K562 (cell line): ENCODE measurements around the gene ZBTB22. TPM values are rescaled to one million over a fixed set of nuclear protein-coding genes. Genes with fewer than 3 reads are reported as not detected.

Experiments
- ATAC-seq: fragments of 200-7000 bp; cut with Tn5 transposase; 3 replicates; pipeline ENCODE4 v1.9.1; 2020; ENCODE audit warnings: moderate library complexity
- BruUV-seq: library from RNA; stranded (reverse); fragments of 400-500 nt; replicated peaks from 2 replicates; lab custom pipeline; 2021; lab: Mats Ljungman, UMichigan
- CTCF ChIA-PET: fragments of 300-600 bp; formaldehyde crosslinking; extraction: SDS; loops from one replicate; lab custom pipeline; 2021; ENCODE audit warnings: low intra/inter-chr PET ratio; lab: Yijun Ruan, JAX
- POLR2A ChIA-PET: fragments of 300-600, 350-650 bp; sonication (Branson Sonifier 250); formaldehyde crosslinking; extraction: SDS; loops from one replicate; lab custom pipeline; 2021; ENCODE audit warnings: antibody characterized with exemption, inconsistent platforms; lab: Yijun Ruan, JAX
- DNase-seq, 4 experiments: peaks; one replicate each; pipeline versions ENCODE4 v3.0.0 to v3.0.0-alpha.2; 2011 to 2018; ENCODE audit warnings: low spot score in 3 of 4, mixed read lengths in 3 of 4; ENCODE audit errors: extremely low read depth in 1 of 4
- FAIRE-seq: peaks from 2 replicates; lab custom pipeline; 2011; peaks lifted over from hg19 to GRCh38; lab: Jason Lieb, UNC
- H2AFZ ChIP-seq: 2 replicates; pipeline ENCODE4 v1.6.0; 2011; ENCODE audit warnings: low read depth, low read length, control low read depth, inconsistent platforms
- H3K27ac ChIP-seq: fragments of 200-600 bp; 3 replicates; pipeline ENCODE4 v1.8.0; 2011; ENCODE audit warnings: low read depth, mild to moderate bottlenecking, control low read depth, inconsistent platforms, low read length, moderate library complexity, mixed read lengths; ENCODE audit errors: extremely low read depth
- H3K27me3 ChIP-seq, 2 experiments: fragments of 300-600 bp in 1 of 2; 2 replicates in 1 of 2; 3 replicates in 1 of 2; pipeline versions ENCODE4 v1.6.0 to v1.8.0; 2011; ENCODE audit warnings: inconsistent platforms in 2 of 2, low read length in 2 of 2, mild to moderate bottlenecking in 1 of 2, mixed read lengths in 1 of 2, moderate library complexity in 1 of 2; ENCODE audit not compliant: control insufficient read depth in 2 of 2, insufficient read depth in 2 of 2
- H3K36me3 ChIP-seq: fragments of 300-600 bp; 3 replicates; pipeline ENCODE4 v1.8.0; 2011; ENCODE audit warnings: mild to moderate bottlenecking, low read length, inconsistent platforms; ENCODE audit not compliant: control insufficient read depth, insufficient read depth
- H3K4me1 ChIP-seq, 2 experiments: fragments of 200-600 bp in 1 of 2; replicated peaks in 1 of 2; 2 replicates in 1 of 2; 3 replicates in 1 of 2; pipeline versions ENCODE4 v1.5.1 to v1.8.0; 2011; ENCODE audit warnings: inconsistent platforms in 2 of 2, low read length in 2 of 2, mild to moderate bottlenecking in 1 of 2, mixed read lengths in 1 of 2, moderate library complexity in 1 of 2; ENCODE audit not compliant: control insufficient read depth in 2 of 2, insufficient read depth in 2 of 2
- H3K4me2 ChIP-seq: 2 replicates; pipeline ENCODE4 v1.6.1; 2011; ENCODE audit warnings: low read length, control low read depth, inconsistent platforms, mixed read lengths; ENCODE audit not compliant: insufficient read depth
- H3K4me3 ChIP-seq: fragments of 200-600 bp; sonication (generic), shearing (Covaris generic); 2 replicates; pipeline ENCODE4 v1.5.1; 2016; ENCODE audit warnings: control low read depth, inconsistent platforms
- H3K79me2 ChIP-seq: fragments of 200-600 bp; 3 replicates; pipeline ENCODE4 v1.8.0; 2011; ENCODE audit warnings: low read length, inconsistent platforms; ENCODE audit not compliant: control insufficient read depth, insufficient read depth
- H3K9ac ChIP-seq, 2 experiments: 2 replicates each; pipeline versions ENCODE4 v1.6.0 to v1.6.1; 2011; ENCODE audit warnings: low read depth in 2 of 2, low read length in 2 of 2, control low read depth in 1 of 2, inconsistent platforms in 1 of 2, mild to moderate bottlenecking in 1 of 2, mixed read lengths in 1 of 2; ENCODE audit not compliant: insufficient read depth in 1 of 2
- H3K9me1 ChIP-seq: one replicate; pipeline ENCODE4 v1.6.0; 2011; ENCODE audit warnings: inconsistent platforms, mild to moderate bottlenecking, low read length, moderate library complexity; ENCODE audit not compliant: control insufficient read depth, insufficient read depth
- H3K9me3 ChIP-seq: replicated peaks from 2 replicates; pipeline ENCODE4 v1.5.1; 2011; ENCODE audit warnings: low read depth, low read length, inconsistent platforms; ENCODE audit not compliant: control insufficient read depth, insufficient read depth
- H4K20me1 ChIP-seq: replicated peaks from 2 replicates; pipeline ENCODE4 v1.6.1; 2011; ENCODE audit warnings: low read length, inconsistent platforms, mixed read lengths; ENCODE audit not compliant: control insufficient read depth, insufficient read depth
- MTF1 ChIP-seq: fragments of 250-450 bp; sonication (Bioruptor Pico); IDR thresholded peaks from 2 replicates; pipeline ENCODE4 v1.9.0; 2021; ENCODE audit warnings: moderate library complexity, mild to moderate bottlenecking, inconsistent platforms, borderline replicate concordance
- RCOR1 ChIP-seq, 2 experiments: IDR thresholded peaks; 2 replicates each; pipeline ENCODE4 v1.6.1; 2012; ENCODE audit warnings: low read depth in 2 of 2, low read length in 2 of 2, borderline replicate concordance in 1 of 2, improper control_type of control experiment in 1 of 2
- SIN3B ChIP-seq: fragments of 450-650 bp; IDR thresholded peaks from 2 replicates; pipeline ENCODE4 v1.6.1; 2017; ENCODE audit warnings: low read depth, mild to moderate bottlenecking, moderate library complexity
- TEAD1 ChIP-seq, 2 experiments: fragments of 450-650 bp in 1 of 2; sonication (generic) in 1 of 2; formaldehyde crosslinking; IDR thresholded peaks; 2 replicates each; pipeline versions ENCODE4 v1.4.0 to v1.8.0; 2020 to 2022; ENCODE audit warnings: mild to moderate bottlenecking in 2 of 2, missing genetic modification reagents in 1 of 2
- ZBTB8A ChIP-seq: fragments of 450-650 bp; IDR thresholded peaks from 2 replicates; pipeline ENCODE4 v1.6.1; 2018; ENCODE audit warnings: mild to moderate bottlenecking, moderate library complexity; ENCODE audit not compliant: partially characterized antibody
- ZKSCAN8 ChIP-seq: fragments of 200-800 bp; sonication (Bioruptor generic); IDR thresholded peaks from 2 replicates; pipeline ENCODE4 v1.6.1; 2016; ENCODE audit warnings: missing genetic modification characterization, missing compliant biosample characterization
- ZNF133 ChIP-seq: fragments of 250-450 bp; sonication (Bioruptor Pico); IDR thresholded peaks from 2 replicates; pipeline ENCODE4 v1.4.0; 2020; ENCODE audit warnings: mild to moderate bottlenecking
- ZNF717 ChIP-seq: fragments of 250-450 bp; sonication (Bioruptor Pico); IDR thresholded peaks from 2 replicates; pipeline ENCODE4 v1.5.0; 2021
- WGBS: fragments of 100-300 bp; shearing (Covaris generic); methylation state at CpG from one replicate; pipeline ENCODE4 v1.1.6; 2016; ENCODE audit warnings: low coverage, mixed read lengths; ENCODE audit not compliant: insufficient coverage; ENCODE audit errors: missing lambda C conversion rate; 5-methylcytosine and 5-hydroxymethylcytosine counted together
- in situ Hi-C: fragments of 300-500 bp; cut with MboI; formaldehyde crosslinking; loops from 4 replicates; pipeline ENCODE4 v1.15.0; 2018; ENCODE audit warnings: inconsistent platforms, mixed read lengths
- intact Hi-C: fragments of 100-400 bp; cut with micrococcal nuclease; formaldehyde crosslinking; loops from 2 replicates; pipeline ENCODE4 v1.14.2; 2022
- polyA plus RNA-seq, 8 experiments: library from polyadenylated mRNA; depleted of rRNA in 4 of 8; stranded (reverse) in 5 of 8; unstranded in 3 of 8; fragments of >200 nt; fragmentation: Nextera tagmentation in 2 of 8; fragmentation: Illumina TruSeq in 1 of 8; extraction: Ambion mirVana in 2 of 8; extraction: Trizol in 1 of 8; gene quantifications; 2 replicates each; pipeline versions ENCODE4 v1.2.1 to v1.2.3, GENCODE V29; 2011 to 2014; ENCODE audit warnings: inconsistent platforms in 1 of 8, missing spikeins in 1 of 8
- total RNA-seq, 7 experiments: library from RNA; depleted of rRNA in 6 of 7; stranded (reverse); fragments of >200 nt in 6 of 7; fragmentation: Illumina TruSeq in 2 of 7; extraction: Trizol in 2 of 7; gene quantifications; 2 replicates each; pipeline versions ENCODE4 v1.2.1 to v1.2.3, GENCODE V29; 2011 to 2021; ENCODE audit warnings: low replicate concordance in 1 of 7
- TF ChIP-seq, protein P1 (sequence below): fragments of 250-450 bp; sonication (Bioruptor Pico); IDR thresholded peaks from 2 replicates; pipeline ENCODE4 v1.8.0; 2022; ENCODE audit warnings: inconsistent platforms, mild to moderate bottlenecking, moderate library complexity, borderline replicate concordance
- TF ChIP-seq, protein P2 (sequence below), 2 experiments: fragments of 450-650 bp; IDR thresholded peaks; 2 replicates each; pipeline ENCODE4 v1.6.1; 2016; ENCODE audit warnings: mild to moderate bottlenecking in 2 of 2, borderline replicate concordance in 1 of 2, low read depth in 1 of 2, moderate library complexity in 1 of 2

The ZBTB22 gene
- total and polyA plus RNA-seq, 9 of the 15 experiments (the other 6 are each of a cell fraction or from before 2014, with no cell fraction given), result 0.21 to 11.9 (median 7.1) TPM

DNA sequence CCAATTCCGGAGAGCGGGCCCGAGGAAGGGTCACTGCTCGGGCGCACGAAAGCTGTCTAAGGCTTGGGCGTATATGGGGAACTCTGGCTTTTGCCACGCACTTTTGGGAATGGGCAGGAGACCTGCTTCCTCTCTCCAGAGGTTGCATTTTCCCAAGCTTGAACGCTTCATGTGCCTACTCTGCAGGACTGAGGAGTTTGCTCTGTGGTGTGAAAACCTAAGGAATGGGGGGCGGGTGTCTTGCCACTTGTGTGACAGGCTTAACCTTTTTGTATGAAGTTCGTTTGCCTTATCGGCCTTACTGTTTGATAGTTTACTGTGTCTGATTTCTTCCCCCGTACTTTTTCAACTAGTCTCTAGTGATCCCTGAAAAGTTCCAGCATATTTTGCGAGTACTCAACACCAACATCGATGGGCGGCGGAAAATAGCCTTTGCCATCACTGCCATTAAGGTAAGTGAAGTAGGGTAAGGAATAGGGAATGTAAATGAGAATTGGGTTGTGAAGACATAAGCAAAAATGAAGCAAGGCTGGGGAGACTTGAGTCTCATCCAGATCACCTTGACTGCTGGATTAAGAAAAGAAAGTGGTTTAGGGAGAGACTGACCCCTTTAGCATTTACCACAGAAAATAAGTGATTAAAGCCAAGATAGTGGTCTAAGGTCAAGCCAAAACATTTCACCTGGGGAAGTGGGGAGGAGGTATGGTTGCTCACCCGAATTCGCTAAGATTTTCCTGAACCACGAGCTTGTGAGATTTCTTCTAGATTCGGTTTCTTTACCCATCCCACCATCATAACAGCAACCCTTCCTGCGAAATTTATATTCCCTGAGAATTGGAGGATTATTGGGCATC lies 45.0 kb downstream of the ZBTB22 start:
- Histone ChIP-seq H3K27me3 (no peaks in the 10 kb centered on the region; a peak in 1 of 5 replicates), H3K9me3 (no peaks in the 10 kb centered on the region), H3K4me2 (peak overlapping the region; percentile 99), H3K36me3 (peaks cover 76% of the 10 kb centered on the region), H4K20me1 (peaks cover 42% of the 10 kb centered on the region), H3K4me1 (peaks cover 19 to 38% of the 10 kb centered on the region in 2 experiments), H3K9me1 (no peaks in the 10 kb centered on the region), H3K4me3 (peak overlapping the region; percentile 93), H3K79me2 (peaks cover 68% of the 10 kb centered on the region), H3K9ac (peak overlapping the region; percentile 92 to 100), H2AFZ (peak overlapping the region; percentile 42), H3K27ac (peak overlapping the region; percentile 98)
- in situ Hi-C loops (loop anchor here (10.0 kb wide), 1 partner anchor 132 kb away; no protein-coding TSS in a partner anchor), intact Hi-C loops (loop anchor here (1.0 to 10.0 kb wide), 2 partner anchors 45 to 302 kb away; partner anchors contain the start of gene ZBTB22)
- DNase-seq (peak in 2 of 4 experiments; percentile 40 to 45), FAIRE-seq (no peak), ATAC-seq (peak; percentile 27)
- TSS peak; percentile 66 for BruUV-seq
- CTCF ChIA-PET, result no interaction called here
- WGBS, result 0% methylated on average over 22 of the region's 22 CpGs
- POLR2A ChIA-PET, result interaction anchor here (0.5 to 3.2 kb wide), 42 partner anchors 9 to 1758 kb away, joined by 3 to 47 read pairs (median 4); partner anchors contain the start of genes HSD17B8, HSPA1B, KIFC1 and PFDN6
- no peak for TF ChIP-seq ZNF717 (CRISPR knock-in tag)
- no peak for TF ChIP-seq ZNF133
- TF ChIP-seq, protein P1, sequence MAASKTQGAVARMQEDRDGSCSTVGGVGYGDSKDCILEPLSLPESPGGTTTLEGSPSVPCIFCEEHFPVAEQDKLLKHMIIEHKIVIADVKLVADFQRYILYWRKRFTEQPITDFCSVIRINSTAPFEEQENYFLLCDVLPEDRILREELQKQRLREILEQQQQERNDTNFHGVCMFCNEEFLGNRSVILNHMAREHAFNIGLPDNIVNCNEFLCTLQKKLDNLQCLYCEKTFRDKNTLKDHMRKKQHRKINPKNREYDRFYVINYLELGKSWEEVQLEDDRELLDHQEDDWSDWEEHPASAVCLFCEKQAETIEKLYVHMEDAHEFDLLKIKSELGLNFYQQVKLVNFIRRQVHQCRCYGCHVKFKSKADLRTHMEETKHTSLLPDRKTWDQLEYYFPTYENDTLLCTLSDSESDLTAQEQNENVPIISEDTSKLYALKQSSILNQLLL (CRISPR knock-in tag), result no peak
- TF ChIP-seq MTF1 (CRISPR knock-in tag), result 0 out of 2 replicates have a peak, but pooled peaks have one; percentile 11
- TF ChIP-seq SIN3B, result no peak
- TF ChIP-seq ZBTB8A, result no peak
- no peak for TF ChIP-seq ZKSCAN8 (CRISPR knock-in tag)
- TF ChIP-seq TEAD1 (CRISPR knock-in tag; IDR thresholded peaks at IDR 0.05), result peak in 1 of 2 experiments; percentile 6; a peak in 1 of 4 replicates
- no peak; a peak in 1 of 4 replicates for TF ChIP-seq RCOR1 (IDR thresholded peaks at IDR 0.05; ENCODE audit: borderline replicate concordance in 1 of 2, low read depth in 2 of 2, low read length in 2 of 2)
- TF ChIP-seq, protein P2, sequence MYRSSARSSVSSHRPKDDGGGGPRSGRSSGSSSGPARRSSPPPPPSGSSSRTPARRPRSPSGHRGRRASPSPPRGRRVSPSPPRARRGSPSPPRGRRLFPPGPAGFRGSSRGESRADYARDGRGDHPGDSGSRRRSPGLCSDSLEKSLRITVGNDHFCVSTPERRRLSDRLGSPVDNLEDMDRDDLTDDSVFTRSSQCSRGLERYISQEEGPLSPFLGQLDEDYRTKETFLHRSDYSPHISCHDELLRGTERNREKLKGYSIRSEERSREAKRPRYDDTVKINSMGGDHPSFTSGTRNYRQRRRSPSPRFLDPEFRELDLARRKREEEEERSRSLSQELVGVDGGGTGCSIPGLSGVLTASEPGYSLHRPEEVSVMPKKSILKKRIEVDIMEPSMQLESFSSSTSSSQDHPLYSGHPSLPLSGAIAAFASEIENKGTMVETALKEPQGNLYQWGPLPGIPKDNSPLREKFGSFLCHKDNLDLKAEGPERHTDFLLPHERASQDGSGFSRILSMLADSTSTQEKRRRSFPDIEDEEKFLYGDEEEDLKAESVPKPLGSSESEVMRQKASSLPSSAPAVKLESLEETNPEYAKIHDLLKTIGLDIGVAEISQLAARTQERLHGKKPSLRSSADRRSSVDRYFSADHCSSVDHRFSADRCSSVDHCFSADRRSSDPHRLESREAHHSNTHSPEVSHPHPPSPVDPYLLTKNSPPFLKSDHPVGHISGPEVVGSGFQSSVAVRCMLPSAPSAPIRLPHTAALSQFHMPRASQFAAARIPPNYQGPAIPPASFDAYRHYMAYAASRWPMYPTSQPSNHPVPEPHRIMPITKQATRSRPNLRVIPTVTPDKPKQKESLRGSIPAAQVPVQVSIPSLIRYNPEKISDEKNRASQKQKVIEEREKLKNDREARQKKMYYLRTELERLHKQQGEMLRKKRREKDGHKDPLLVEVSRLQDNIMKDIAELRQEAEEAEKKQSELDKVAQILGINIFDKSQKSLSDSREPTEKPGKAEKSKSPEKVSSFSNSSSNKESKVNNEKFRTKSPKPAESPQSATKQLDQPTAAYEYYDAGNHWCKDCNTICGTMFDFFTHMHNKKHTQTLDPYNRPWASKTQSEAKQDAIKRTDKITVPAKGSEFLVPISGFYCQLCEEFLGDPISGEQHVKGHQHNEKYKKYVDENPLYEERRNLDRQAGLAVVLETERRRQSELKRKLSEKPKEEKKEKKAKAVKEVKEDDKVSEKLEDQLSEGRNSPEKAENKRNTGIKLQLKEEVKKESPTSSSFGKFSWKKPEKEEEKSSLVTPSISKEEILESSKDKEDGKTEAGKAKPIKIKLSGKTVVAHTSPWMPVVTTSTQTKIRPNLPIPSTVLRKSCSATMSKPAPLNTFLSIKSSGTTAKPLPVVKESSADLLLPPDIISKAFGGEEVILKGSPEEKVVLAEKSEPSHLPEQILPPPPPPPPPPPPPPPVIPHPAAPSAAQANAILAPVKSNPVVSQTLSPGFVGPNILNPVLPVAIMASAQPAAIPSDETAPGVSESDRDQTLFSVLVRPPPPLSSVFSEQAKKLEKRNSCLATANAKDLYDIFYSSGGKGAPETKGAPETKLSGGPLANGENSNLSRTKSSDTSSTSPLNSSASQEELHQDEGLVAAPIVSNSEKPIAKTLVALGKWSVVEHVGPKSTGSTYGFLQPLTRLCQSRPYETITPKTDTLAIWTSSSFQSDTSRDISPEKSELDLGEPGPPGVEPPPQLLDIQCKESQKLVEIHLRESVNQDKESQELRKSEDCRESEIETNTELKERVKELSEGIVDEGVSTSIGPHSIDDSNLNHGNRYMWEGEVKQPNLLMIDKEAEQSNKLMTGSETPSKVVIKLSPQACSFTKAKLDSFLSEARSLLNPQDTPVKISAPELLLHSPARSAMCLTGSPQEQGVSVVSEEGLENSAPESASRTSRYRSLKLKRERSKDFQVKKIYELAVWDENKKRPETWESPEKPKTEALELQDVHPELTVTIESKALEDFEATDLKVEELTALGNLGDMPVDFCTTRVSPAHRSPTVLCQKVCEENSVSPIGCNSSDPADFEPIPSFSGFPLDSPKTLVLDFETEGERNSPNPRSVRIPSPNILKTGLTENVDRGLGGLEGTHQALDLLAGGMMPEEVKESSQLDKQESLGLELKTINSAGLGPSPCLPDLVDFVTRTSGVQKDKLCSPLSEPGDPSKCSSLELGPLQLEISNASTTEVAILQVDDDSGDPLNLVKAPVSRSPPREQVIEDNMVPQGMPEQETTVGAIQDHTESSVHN (IDR thresholded peaks at IDR 0.05; ENCODE audit: borderline replicate concordance in 1 of 2, low read depth in 1 of 2), result 0 out of 4 replicates have a peak, but pooled peaks of 1 of the 2 experiments have one; percentile 55
